Measurements from ENCODE around the gene NEDD9.

GRCh38 chr6:11236076-11236750, 3.7 kb upstream of the NEDD9 start:
- TF ChIP-seq RFX5 (IDR thresholded peaks at IDR 0.05; ENCODE audit: low read depth, low read length) (no peak), CTCF (conservative IDR thresholded peaks at IDR 0.05; ENCODE audit: low read depth, low read length) (no peak), MAFK (IDR thresholded peaks at IDR 0.05; ENCODE audit: low read depth, low read length) (no peak), SMC3 (IDR thresholded peaks at IDR 0.05; ENCODE audit: low read depth, low read length) (no peak)

All from IMR-90 (cell line).